K562 (cell line): ENCODE results near the gene SUSD3. TPM values are rescaled to one million over a fixed set of nuclear protein-coding genes. Genes with fewer than 3 reads are reported as not detected.

Experiments used
- ARID1B ChIP-seq: fragments of 450-650 bp; IDR thresholded peaks from 2 replicates; pipeline ENCODE4 v1.6.1; 2016; ENCODE audit warnings: antibody characterized with exemption, mild to moderate bottlenecking, inconsistent platforms
- BRCA1 ChIP-seq, 2 experiments: fragments of 450-650 bp in 1 of 2; sonication (generic) in 1 of 2; formaldehyde crosslinking in 1 of 2; IDR thresholded peaks; 2 replicates each; pipeline versions ENCODE4 v1.5.0 to v1.6.1; 2017 to 2020; ENCODE audit warnings: mild to moderate bottlenecking in 1 of 2, missing genetic modification reagents in 1 of 2
- FUS ChIP-seq: fragments of 200-400 bp; formaldehyde crosslinking; optimal IDR thresholded peaks from 2 replicates; pipeline ENCODE3; 2017; ENCODE audit warnings: low read depth, low read length
- GABPB1 ChIP-seq: sonication (generic); formaldehyde crosslinking; IDR thresholded peaks from 2 replicates; pipeline ENCODE4 v1.8.0; 2022; ENCODE audit warnings: mild to moderate bottlenecking, missing genetic modification reagents
- NFE2 ChIP-seq: IDR thresholded peaks from 2 replicates; pipeline ENCODE4 v1.6.1; 2014; ENCODE audit warnings: antibody characterized with exemption, low read depth
- PRDM10 ChIP-seq: fragments of 450-650 bp; IDR thresholded peaks from 2 replicates; pipeline ENCODE4 v1.6.1; 2018; ENCODE audit not compliant: partially characterized antibody
- TOE1 ChIP-seq, 2 experiments: fragments of 450-650 bp in 1 of 2; sonication (generic) in 1 of 2; formaldehyde crosslinking in 1 of 2; IDR thresholded peaks; 2 replicates each; pipeline versions ENCODE4 v1.7.1 to v1.8.0; 2016 to 2022; ENCODE audit warnings: borderline replicate concordance in 2 of 2, mild to moderate bottlenecking in 2 of 2, antibody characterized with exemption in 1 of 2, inconsistent platforms in 1 of 2, low read depth in 1 of 2, missing genetic modification reagents in 1 of 2, moderate library complexity in 1 of 2
- ZBTB33 ChIP-seq: sonication (generic); formaldehyde crosslinking; IDR thresholded peaks from 2 replicates; pipeline ENCODE4 v1.8.1; 2023; ENCODE audit warnings: mild to moderate bottlenecking, missing genetic modification reagents
- polyA plus RNA-seq, 8 experiments: library from polyadenylated mRNA; depleted of rRNA in 4 of 8; stranded (reverse) in 5 of 8; unstranded in 3 of 8; fragments of >200 nt; fragmentation: Nextera tagmentation in 2 of 8; fragmentation: Illumina TruSeq in 1 of 8; extraction: Ambion mirVana in 2 of 8; extraction: Trizol in 1 of 8; gene quantifications; 2 replicates each; pipeline versions ENCODE4 v1.2.1 to v1.2.3, GENCODE V29; 2011 to 2014; ENCODE audit warnings: inconsistent platforms in 1 of 8, missing spikeins in 1 of 8
- total RNA-seq, 7 experiments: library from RNA; depleted of rRNA in 6 of 7; stranded (reverse); fragments of >200 nt in 6 of 7; fragmentation: Illumina TruSeq in 2 of 7; extraction: Trizol in 2 of 7; gene quantifications; 2 replicates each; pipeline versions ENCODE4 v1.2.1 to v1.2.3, GENCODE V29; 2011 to 2021; ENCODE audit warnings: low replicate concordance in 1 of 7
- TF ChIP-seq, protein P1 (sequence below): sonication (generic); IDR thresholded peaks from 2 replicates; pipeline ENCODE4 v1.6.1; 2016
- TF ChIP-seq, protein P2 (sequence below): fragments of 200-800 bp; sonication (Bioruptor generic); IDR thresholded peaks from 2 replicates; pipeline ENCODE4 v1.6.1; 2016; ENCODE audit warnings: missing genetic modification characterization, missing compliant biosample characterization
- TF ChIP-seq, protein P3 (sequence below): fragments of 200-800 bp; sonication (Bioruptor generic); IDR thresholded peaks from 2 replicates; pipeline ENCODE4 v1.6.1; 2017; ENCODE audit warnings: missing genetic modification characterization, missing compliant biosample characterization

The SUSD3 gene
- total and polyA plus RNA-seq, 9 of the 15 experiments (the other 6 are each of a cell fraction or from before 2014, with no cell fraction given): 1.3 to 21.7 (median 11.4) TPM

DNA sequence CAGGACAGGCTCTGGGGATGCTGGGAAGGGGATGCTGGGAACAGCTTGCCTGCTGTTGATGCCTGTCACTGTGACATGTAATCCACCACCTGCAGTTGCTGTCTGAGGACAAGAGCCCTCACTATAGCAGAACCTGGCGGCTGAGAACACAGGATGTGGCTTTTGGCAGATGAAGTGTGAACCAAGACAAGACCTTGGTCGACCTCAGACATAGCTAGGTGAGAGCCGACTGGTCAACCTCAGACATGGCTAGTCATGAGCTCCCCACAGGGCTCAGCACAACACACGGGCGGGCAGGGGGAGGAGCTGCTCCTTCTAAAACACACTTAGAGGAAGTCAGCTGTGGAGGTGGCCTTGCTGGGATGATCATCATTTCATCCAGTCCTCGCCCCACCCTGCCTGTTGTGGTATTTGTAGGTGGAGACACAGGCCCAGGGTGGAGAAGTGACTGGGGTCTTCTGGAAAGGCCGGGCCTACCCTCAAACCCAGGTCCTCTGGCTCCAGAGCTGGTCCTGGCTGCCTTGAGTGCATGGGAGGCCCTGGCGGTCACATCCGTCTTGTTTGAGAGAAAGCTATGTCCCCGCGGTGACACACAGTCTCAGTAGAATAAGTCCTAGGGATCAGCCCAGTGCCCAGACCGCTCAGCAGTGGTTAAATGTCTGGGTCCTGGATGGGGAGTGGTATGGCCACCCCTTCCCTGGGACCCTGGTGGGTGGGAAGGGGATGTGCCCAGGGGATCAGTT, 6.1 kb downstream of the SUSD3 start (continued):
- TF ChIP-seq NFE2 (peak; percentile 43; the same call in 1 of the 2 replicates), FUS (no peak), ARID1B (peak; percentile 66; the same call in 1 of the 2 replicates), PRDM10 (peak; percentile 45), BRCA1 (IDR thresholded peaks at IDR 0.05) (no peak), BRCA1 (CRISPR knock-in tag; IDR thresholded peaks at IDR 0.05) (no peak), GABPB1 (peak; percentile 78), ZBTB33 (CRISPR knock-in tag) (peak; percentile 79), TOE1 (IDR thresholded peaks at IDR 0.05; ENCODE audit: borderline replicate concordance) (peak; percentile 65; the same call in 1 of the 2 replicates), TOE1 (CRISPR knock-in tag; IDR thresholded peaks at IDR 0.05; ENCODE audit: borderline replicate concordance, low read depth) (no peak)
- TF ChIP-seq, protein P1, sequence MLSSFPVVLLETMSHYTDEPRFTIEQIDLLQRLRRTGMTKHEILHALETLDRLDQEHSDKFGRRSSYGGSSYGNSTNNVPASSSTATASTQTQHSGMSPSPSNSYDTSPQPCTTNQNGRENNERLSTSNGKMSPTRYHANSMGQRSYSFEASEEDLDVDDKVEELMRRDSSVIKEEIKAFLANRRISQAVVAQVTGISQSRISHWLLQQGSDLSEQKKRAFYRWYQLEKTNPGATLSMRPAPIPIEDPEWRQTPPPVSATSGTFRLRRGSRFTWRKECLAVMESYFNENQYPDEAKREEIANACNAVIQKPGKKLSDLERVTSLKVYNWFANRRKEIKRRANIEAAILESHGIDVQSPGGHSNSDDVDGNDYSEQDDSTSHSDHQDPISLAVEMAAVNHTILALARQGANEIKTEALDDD: peak; percentile 90
- TF ChIP-seq, protein P2, sequence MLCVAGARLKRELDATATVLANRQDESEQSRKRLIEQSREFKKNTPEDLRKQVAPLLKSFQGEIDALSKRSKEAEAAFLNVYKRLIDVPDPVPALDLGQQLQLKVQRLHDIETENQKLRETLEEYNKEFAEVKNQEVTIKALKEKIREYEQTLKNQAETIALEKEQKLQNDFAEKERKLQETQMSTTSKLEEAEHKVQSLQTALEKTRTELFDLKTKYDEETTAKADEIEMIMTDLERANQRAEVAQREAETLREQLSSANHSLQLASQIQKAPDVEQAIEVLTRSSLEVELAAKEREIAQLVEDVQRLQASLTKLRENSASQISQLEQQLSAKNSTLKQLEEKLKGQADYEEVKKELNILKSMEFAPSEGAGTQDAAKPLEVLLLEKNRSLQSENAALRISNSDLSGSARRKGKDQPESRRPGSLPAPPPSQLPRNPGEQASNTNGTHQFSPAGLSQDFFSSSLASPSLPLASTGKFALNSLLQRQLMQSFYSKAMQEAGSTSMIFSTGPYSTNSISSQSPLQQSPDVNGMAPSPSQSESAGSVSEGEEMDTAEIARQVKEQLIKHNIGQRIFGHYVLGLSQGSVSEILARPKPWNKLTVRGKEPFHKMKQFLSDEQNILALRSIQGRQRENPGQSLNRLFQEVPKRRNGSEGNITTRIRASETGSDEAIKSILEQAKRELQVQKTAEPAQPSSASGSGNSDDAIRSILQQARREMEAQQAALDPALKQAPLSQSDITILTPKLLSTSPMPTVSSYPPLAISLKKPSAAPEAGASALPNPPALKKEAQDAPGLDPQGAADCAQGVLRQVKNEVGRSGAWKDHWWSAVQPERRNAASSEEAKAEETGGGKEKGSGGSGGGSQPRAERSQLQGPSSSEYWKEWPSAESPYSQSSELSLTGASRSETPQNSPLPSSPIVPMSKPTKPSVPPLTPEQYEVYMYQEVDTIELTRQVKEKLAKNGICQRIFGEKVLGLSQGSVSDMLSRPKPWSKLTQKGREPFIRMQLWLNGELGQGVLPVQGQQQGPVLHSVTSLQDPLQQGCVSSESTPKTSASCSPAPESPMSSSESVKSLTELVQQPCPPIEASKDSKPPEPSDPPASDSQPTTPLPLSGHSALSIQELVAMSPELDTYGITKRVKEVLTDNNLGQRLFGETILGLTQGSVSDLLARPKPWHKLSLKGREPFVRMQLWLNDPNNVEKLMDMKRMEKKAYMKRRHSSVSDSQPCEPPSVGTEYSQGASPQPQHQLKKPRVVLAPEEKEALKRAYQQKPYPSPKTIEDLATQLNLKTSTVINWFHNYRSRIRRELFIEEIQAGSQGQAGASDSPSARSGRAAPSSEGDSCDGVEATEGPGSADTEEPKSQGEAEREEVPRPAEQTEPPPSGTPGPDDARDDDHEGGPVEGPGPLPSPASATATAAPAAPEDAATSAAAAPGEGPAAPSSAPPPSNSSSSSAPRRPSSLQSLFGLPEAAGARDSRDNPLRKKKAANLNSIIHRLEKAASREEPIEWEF (CRISPR knock-in tag): no peak
- TF ChIP-seq, protein P3, sequence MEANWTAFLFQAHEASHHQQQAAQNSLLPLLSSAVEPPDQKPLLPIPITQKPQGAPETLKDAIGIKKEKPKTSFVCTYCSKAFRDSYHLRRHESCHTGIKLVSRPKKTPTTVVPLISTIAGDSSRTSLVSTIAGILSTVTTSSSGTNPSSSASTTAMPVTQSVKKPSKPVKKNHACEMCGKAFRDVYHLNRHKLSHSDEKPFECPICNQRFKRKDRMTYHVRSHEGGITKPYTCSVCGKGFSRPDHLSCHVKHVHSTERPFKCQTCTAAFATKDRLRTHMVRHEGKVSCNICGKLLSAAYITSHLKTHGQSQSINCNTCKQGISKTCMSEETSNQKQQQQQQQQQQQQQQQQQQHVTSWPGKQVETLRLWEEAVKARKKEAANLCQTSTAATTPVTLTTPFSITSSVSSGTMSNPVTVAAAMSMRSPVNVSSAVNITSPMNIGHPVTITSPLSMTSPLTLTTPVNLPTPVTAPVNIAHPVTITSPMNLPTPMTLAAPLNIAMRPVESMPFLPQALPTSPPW: peak; percentile 75
